HepG2 (cell line): ENCODE results near the gene PAK2. TPM values are rescaled to one million over a fixed set of nuclear protein-coding genes. Genes with fewer than 3 reads are reported as not detected.

ENCODE experiments used
- DMAP1 ChIP-seq: IDR thresholded peaks from 2 replicates; pipeline ENCODE4 v1.6.1; 2016
- ELF4 ChIP-seq: sonication (generic); formaldehyde crosslinking; IDR thresholded peaks from 2 replicates; pipeline ENCODE4 v1.5.0; 2020; ENCODE audit warnings: missing genetic modification reagents, mild to moderate bottlenecking, moderate library complexity, borderline replicate concordance
- GTF2F1 ChIP-seq: fragments of 150-350 bp; IDR thresholded peaks from 2 replicates; pipeline ENCODE4 v1.6.1; 2014; ENCODE audit warnings: low read length
- HMG20A ChIP-seq: IDR thresholded peaks from 2 replicates; pipeline ENCODE4 v1.6.1; 2016; ENCODE audit warnings: borderline replicate concordance
- IKZF5 ChIP-seq: IDR thresholded peaks from 2 replicates; pipeline ENCODE4 v1.6.1; 2018; ENCODE audit warnings: missing genetic modification reagents, mild to moderate bottlenecking, missing compliant biosample characterization
- MIXL1 ChIP-seq: IDR thresholded peaks from 2 replicates; pipeline ENCODE4 v1.6.1; 2016
- NFKB2 ChIP-seq: sonication (generic); formaldehyde crosslinking; IDR thresholded peaks from 2 replicates; pipeline ENCODE4 v1.4.0; 2020; ENCODE audit warnings: missing genetic modification reagents, borderline replicate concordance
- NKX3-1 ChIP-seq: sonication (generic); formaldehyde crosslinking; IDR thresholded peaks from 2 replicates; pipeline ENCODE4 v1.5.0; 2020; ENCODE audit warnings: missing genetic modification reagents
- TEAD3 ChIP-seq: optimal IDR thresholded peaks from 2 replicates; pipeline ENCODE3; 2016; ENCODE audit warnings: borderline replicate concordance
- XRCC5 ChIP-seq: fragments of 200-400 bp; formaldehyde crosslinking; optimal IDR thresholded peaks from 2 replicates; pipeline ENCODE3; 2017; ENCODE audit warnings: mild to moderate bottlenecking, low read length
- ZBTB20 ChIP-seq: sonication (generic); formaldehyde crosslinking; IDR thresholded peaks from 2 replicates; pipeline ENCODE4 v1.8.1; 2023; ENCODE audit warnings: missing genetic modification reagents, low read depth, mild to moderate bottlenecking, borderline replicate concordance
- ZBTB7B ChIP-seq: sonication (generic); formaldehyde crosslinking; IDR thresholded peaks from 2 replicates; pipeline ENCODE4 v1.4.0; 2020; ENCODE audit warnings: missing genetic modification reagents
- ZFP62 ChIP-seq: sonication (generic); formaldehyde crosslinking; IDR thresholded peaks from 2 replicates; pipeline ENCODE4 v1.4.0; 2020; ENCODE audit warnings: missing genetic modification reagents
- ZGPAT ChIP-seq: IDR thresholded peaks from 2 replicates; pipeline ENCODE4 v1.6.1; 2016; ENCODE audit warnings: mild to moderate bottlenecking
- ZNF20 ChIP-seq: sonication (generic); formaldehyde crosslinking; IDR thresholded peaks from 2 replicates; pipeline ENCODE4 v1.4.0; 2020; ENCODE audit warnings: mild to moderate bottlenecking, moderate library complexity, missing genetic modification reagents
- ZNF292 ChIP-seq: sonication (generic); formaldehyde crosslinking; IDR thresholded peaks from 2 replicates; pipeline ENCODE4 v1.8.1; 2022; ENCODE audit warnings: mild to moderate bottlenecking, low read depth, missing genetic modification reagents, borderline replicate concordance
- ZNF367 ChIP-seq: sonication (generic); formaldehyde crosslinking; IDR thresholded peaks from 2 replicates; pipeline ENCODE4 v1.4.0; 2020; ENCODE audit warnings: missing genetic modification reagents, borderline replicate concordance
- ZNF558 ChIP-seq: sonication (generic); formaldehyde crosslinking; IDR thresholded peaks from 2 replicates; pipeline ENCODE4 v1.9.0; 2022; ENCODE audit warnings: mild to moderate bottlenecking, missing genetic modification reagents, borderline replicate concordance
- ZNF629 ChIP-seq: sonication (generic); formaldehyde crosslinking; conservative IDR thresholded peaks from 2 replicates; pipeline ENCODE4 v1.5.0; 2020; ENCODE audit warnings: missing genetic modification reagents
- polyA plus RNA-seq, 8 experiments: library from polyadenylated mRNA; depleted of rRNA in 3 of 8; stranded (reverse) in 7 of 8; unstranded in 1 of 8; fragments of >200 nt; fragmentation: Illumina TruSeq in 4 of 8; extraction: Trizol in 4 of 8; gene quantifications; 2 replicates each; pipeline versions ENCODE4 v1.2.1 to v1.2.3, GENCODE V29; 2011 to 2016; ENCODE audit warnings: low read depth in 4 of 8, missing spikeins in 1 of 8, mixed read lengths in 1 of 8; ENCODE audit not compliant: insufficient read depth in 1 of 8
- total RNA-seq, 5 experiments: library from RNA; depleted of rRNA; stranded (reverse); fragments of >200 nt; fragmentation: Illumina TruSeq; extraction: Trizol; gene quantifications; 2 replicates each; pipeline ENCODE4 v1.2.3, GENCODE V29; 2016; ENCODE audit warnings: low read depth in 1 of 5
- TF ChIP-seq, protein P1 (sequence below): sonication (generic); formaldehyde crosslinking; IDR thresholded peaks from 2 replicates; pipeline ENCODE4 v1.4.0; 2020; ENCODE audit warnings: missing genetic modification reagents
- TF ChIP-seq, protein P2 (sequence below): IDR thresholded peaks from 2 replicates; pipeline ENCODE4 v1.6.1; 2016
- TF ChIP-seq, protein P3 (sequence below): IDR thresholded peaks from 2 replicates; pipeline ENCODE4 v1.6.1; 2016; ENCODE audit warnings: low read depth

The PAK2 gene
- total and polyA plus RNA-seq, 2 of the 13 experiments (the other 11 are each of a cell fraction or from before 2014, with no cell fraction given): 23.0 to 24.7 TPM

- TF ChIP-seq NFKB2 (CRISPR knock-in tag) (no peak), XRCC5 (peak; percentile 50), ZNF292 (CRISPR knock-in tag) (peak; percentile 77; the same call in 1 of the 2 replicates), ZFP62 (CRISPR knock-in tag) (no peak), GTF2F1 (no peak), MIXL1 (CRISPR knock-in tag) (0 out of 2 replicates have a peak, but pooled peaks have one; percentile 14), ZGPAT (CRISPR knock-in tag) (peak; percentile 56; the same call in 1 of the 2 replicates), ZBTB20 (CRISPR knock-in tag) (peak; percentile 94; the same call in 1 of the 2 replicates), IKZF5 (CRISPR knock-in tag) (peak; percentile 38; the same call in 1 of the 2 replicates), ZNF367 (no peak), HMG20A (CRISPR knock-in tag) (peak; percentile 24; the same call in 1 of the 2 replicates), NKX3-1 (no peak), ZNF20 (CRISPR knock-in tag) (no peak), ZNF558 (CRISPR knock-in tag) (no peak), ELF4 (CRISPR knock-in tag) (peak; percentile 54; the same call in 1 of the 2 replicates), TEAD3 (CRISPR knock-in tag) (peak; percentile 90), ZNF629 (CRISPR knock-in tag) (no peak), DMAP1 (CRISPR knock-in tag) (peak; percentile 56), ZBTB7B (CRISPR knock-in tag) (0 out of 2 replicates have a peak, but pooled peaks have one; percentile 37)
- TF ChIP-seq, protein P1, sequence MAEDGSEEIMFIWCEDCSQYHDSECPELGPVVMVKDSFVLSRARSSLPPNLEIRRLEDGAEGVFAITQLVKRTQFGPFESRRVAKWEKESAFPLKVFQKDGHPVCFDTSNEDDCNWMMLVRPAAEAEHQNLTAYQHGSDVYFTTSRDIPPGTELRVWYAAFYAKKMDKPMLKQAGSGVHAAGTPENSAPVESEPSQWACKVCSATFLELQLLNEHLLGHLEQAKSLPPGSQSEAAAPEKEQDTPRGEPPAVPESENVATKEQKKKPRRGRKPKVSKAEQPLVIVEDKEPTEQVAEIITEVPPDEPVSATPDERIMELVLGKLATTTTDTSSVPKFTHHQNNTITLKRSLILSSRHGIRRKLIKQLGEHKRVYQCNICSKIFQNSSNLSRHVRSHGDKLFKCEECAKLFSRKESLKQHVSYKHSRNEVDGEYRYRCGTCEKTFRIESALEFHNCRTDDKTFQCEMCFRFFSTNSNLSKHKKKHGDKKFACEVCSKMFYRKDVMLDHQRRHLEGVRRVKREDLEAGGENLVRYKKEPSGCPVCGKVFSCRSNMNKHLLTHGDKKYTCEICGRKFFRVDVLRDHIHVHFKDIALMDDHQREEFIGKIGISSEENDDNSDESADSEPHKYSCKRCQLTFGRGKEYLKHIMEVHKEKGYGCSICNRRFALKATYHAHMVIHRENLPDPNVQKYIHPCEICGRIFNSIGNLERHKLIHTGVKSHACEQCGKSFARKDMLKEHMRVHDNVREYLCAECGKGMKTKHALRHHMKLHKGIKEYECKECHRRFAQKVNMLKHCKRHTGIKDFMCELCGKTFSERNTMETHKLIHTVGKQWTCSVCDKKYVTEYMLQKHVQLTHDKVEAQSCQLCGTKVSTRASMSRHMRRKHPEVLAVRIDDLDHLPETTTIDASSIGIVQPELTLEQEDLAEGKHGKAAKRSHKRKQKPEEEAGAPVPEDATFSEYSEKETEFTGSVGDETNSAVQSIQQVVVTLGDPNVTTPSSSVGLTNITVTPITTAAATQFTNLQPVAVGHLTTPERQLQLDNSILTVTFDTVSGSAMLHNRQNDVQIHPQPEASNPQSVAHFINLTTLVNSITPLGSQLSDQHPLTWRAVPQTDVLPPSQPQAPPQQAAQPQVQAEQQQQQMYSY: no peak
- TF ChIP-seq, protein P2, sequence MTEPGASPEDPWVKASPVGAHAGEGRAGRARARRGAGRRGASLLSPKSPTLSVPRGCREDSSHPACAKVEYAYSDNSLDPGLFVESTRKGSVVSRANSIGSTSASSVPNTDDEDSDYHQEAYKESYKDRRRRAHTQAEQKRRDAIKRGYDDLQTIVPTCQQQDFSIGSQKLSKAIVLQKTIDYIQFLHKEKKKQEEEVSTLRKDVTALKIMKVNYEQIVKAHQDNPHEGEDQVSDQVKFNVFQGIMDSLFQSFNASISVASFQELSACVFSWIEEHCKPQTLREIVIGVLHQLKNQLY (CRISPR knock-in tag): no peak
- TF ChIP-seq, protein P3, sequence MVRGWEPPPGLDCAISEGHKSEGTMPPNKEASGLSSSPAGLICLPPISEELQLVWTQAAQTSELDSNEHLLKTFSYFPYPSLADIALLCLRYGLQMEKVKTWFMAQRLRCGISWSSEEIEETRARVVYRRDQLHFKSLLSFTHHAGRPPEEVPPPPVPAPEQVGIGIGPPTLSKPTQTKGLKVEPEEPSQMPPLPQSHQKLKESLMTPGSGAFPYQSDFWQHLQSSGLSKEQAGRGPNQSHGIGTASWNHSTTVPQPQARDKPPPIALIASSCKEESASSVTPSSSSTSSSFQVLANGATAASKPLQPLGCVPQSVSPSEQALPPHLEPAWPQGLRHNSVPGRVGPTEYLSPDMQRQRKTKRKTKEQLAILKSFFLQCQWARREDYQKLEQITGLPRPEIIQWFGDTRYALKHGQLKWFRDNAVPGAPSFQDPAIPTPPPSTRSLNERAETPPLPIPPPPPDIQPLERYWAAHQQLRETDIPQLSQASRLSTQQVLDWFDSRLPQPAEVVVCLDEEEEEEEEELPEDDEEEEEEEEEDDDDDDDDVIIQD: peak; percentile 48; the same call in 1 of the 2 replicates
These were observed 14.7 kb downstream of the PAK2 start (continued) for GRCh38 chr3:196754091-196754981.
